HCT116 (cell line): ENCODE measurements around the gene MUCL1. TPM values are rescaled to one million over a fixed set of nuclear protein-coding genes. Genes with fewer than 3 reads are reported as not detected.

ENCODE experiments used
- ATAC-seq: fragments of 200-7000 bp; cut with Tn5 transposase; 2 replicates; pipeline ENCODE4 v1.9.1; 2020; ENCODE audit warnings: mild to moderate bottlenecking, moderate library complexity
- BruUV-seq: library from RNA; stranded (reverse); fragments of 400-500 nt; replicated peaks from 2 replicates; lab custom pipeline; 2021; lab: Mats Ljungman, UMichigan
- CTCF ChIA-PET: fragments of 300-600 bp; sonication (Branson Sonifier 250); formaldehyde crosslinking; loops from one replicate; lab custom pipeline; 2021; ENCODE audit warnings: antibody characterized with exemption; lab: Charles Lee
- POLR2A ChIA-PET: fragments of 300-600, 350-600 bp; sonication (Branson Sonifier 250); formaldehyde crosslinking; loops from one replicate; lab custom pipeline; 2021; ENCODE audit warnings: antibody characterized with exemption; lab: Charles Lee
- RAD21 ChIA-PET, 2 experiments: fragments of 300-600 bp; sonication (Branson Sonifier 250); formaldehyde crosslinking; loops; one replicate each; lab custom pipeline; 2023; ENCODE audit warnings: low total read pairs in 2 of 2; ENCODE audit not compliant: uncharacterized antibody in 2 of 2, unreplicated experiment in 2 of 2, low non-redundant PET in 1 of 2; lab: Charles Lee
- DNase-seq: peaks from one replicate; pipeline ENCODE4 v3.0.0-alpha.2; 2010; ENCODE audit warnings: low read depth, low spot score
- H2AFZ ChIP-seq: fragments of 200-600 bp; shearing (Covaris generic), sonication (generic); 2 replicates; pipeline ENCODE4 v1.6.1; 2017; ENCODE audit warnings: low read depth, mixed run types, mixed read lengths, antibody characterized with exemption, low read length; ENCODE audit not compliant: poor library complexity, severe bottlenecking
- H3K27ac ChIP-seq: 2 replicates; pipeline ENCODE4 v1.5.1; 2012; ENCODE audit warnings: low read depth, low read length
- H3K27me3 ChIP-seq: fragments of 200-600 bp; sonication (generic); 2 replicates; pipeline ENCODE4 v1.6.1; 2016; ENCODE audit warnings: mixed run types, low read length, mixed read lengths; ENCODE audit not compliant: insufficient read depth
- H3K36me3 ChIP-seq, 2 experiments: fragments of 200-500 bp in 1 of 2; fragments of 200-600 bp in 1 of 2; sonication (Bioruptor generic) in 1 of 2; sonication (generic) in 1 of 2; 2 replicates each; pipeline versions ENCODE4 v1.5.1 to v1.6.1; 2014 to 2016; ENCODE audit warnings: low read length in 2 of 2, inconsistent platforms in 1 of 2, mixed read lengths in 1 of 2, mixed run types in 1 of 2; ENCODE audit not compliant: insufficient read depth in 2 of 2, control insufficient read depth in 1 of 2
- H3K4me1 ChIP-seq, 2 experiments: fragments of 200-600 bp in 1 of 2; sonication (generic) in 1 of 2; 2 replicates each; pipeline versions ENCODE4 v1.5.1 to v1.6.1; 2012 to 2017; ENCODE audit warnings: low read length in 2 of 2, inconsistent platforms in 1 of 2, mild to moderate bottlenecking in 1 of 2, mixed read lengths in 1 of 2, mixed run types in 1 of 2, moderate library complexity in 1 of 2; ENCODE audit not compliant: insufficient read depth in 2 of 2, control insufficient read depth in 1 of 2
- H3K4me2 ChIP-seq: fragments of 200-600 bp; sonication (generic); 2 replicates; pipeline ENCODE4 v1.6.1; 2017; ENCODE audit warnings: mixed run types, low read length, mixed read lengths
- H3K4me3 ChIP-seq, 2 experiments: fragments of 200-600 bp in 1 of 2; sonication (generic) in 1 of 2; replicated peaks in 1 of 2; 2 replicates each; pipeline ENCODE4 v1.5.1; 2011 to 2016; ENCODE audit warnings: low read length in 2 of 2, control low read depth in 1 of 2, low read depth in 1 of 2, mild to moderate bottlenecking in 1 of 2, mixed read lengths in 1 of 2, mixed run types in 1 of 2
- H3K79me2 ChIP-seq: fragments of 200-600 bp; sonication (generic); 2 replicates; pipeline ENCODE4 v1.6.1; 2017; ENCODE audit warnings: mild to moderate bottlenecking, mixed run types, low read length, moderate library complexity, mixed read lengths; ENCODE audit not compliant: insufficient read depth
- H3K9ac ChIP-seq: fragments of 200-600 bp; sonication (generic); 2 replicates; pipeline ENCODE4 v1.6.1; 2016; ENCODE audit warnings: low read length, mixed read lengths
- H3K9me2 ChIP-seq: fragments of 200-600 bp; sonication (generic), shearing (Covaris generic); 2 replicates; pipeline ENCODE4 v1.6.1; 2017; ENCODE audit warnings: mixed run types, mild to moderate bottlenecking, moderate library complexity; ENCODE audit not compliant: insufficient read depth
- H3K9me3 ChIP-seq, 2 experiments: fragments of 200-500 bp in 1 of 2; fragments of 200-600 bp in 1 of 2; sonication (Bioruptor generic) in 1 of 2; sonication (generic) in 1 of 2; 2 replicates each; pipeline ENCODE4 v1.6.1; 2014 to 2017; ENCODE audit warnings: low read length in 2 of 2, mixed read lengths in 2 of 2, inconsistent platforms in 1 of 2, low read depth in 1 of 2, mild to moderate bottlenecking in 1 of 2, mixed run types in 1 of 2, moderate library complexity in 1 of 2; ENCODE audit not compliant: control insufficient read depth in 1 of 2, insufficient read depth in 1 of 2
- H4K20me1 ChIP-seq: fragments of 200-600 bp; sonication (generic), shearing (Covaris generic); 2 replicates; pipeline ENCODE4 v1.6.1; 2017; ENCODE audit warnings: mixed run types, mild to moderate bottlenecking, moderate library complexity; ENCODE audit not compliant: insufficient read depth
- CBX3 ChIP-seq: IDR thresholded peaks from 2 replicates; pipeline ENCODE4 v1.6.1; 2012; ENCODE audit warnings: low read depth
- CEBPB ChIP-seq: IDR thresholded peaks from 2 replicates; pipeline ENCODE4 v1.6.1; 2012; ENCODE audit warnings: low read depth
- EGR1 ChIP-seq: IDR thresholded peaks from 2 replicates; pipeline ENCODE4 v1.6.1; 2012; ENCODE audit warnings: low read depth
- ELF1 ChIP-seq: IDR thresholded peaks from 2 replicates; pipeline ENCODE4 v1.6.1; 2012; ENCODE audit warnings: low read depth, borderline replicate concordance
- EZH2 ChIP-seq: fragments of 200-600 bp; sonication (generic); IDR thresholded peaks from 2 replicates; pipeline ENCODE4 v1.6.1; 2017; ENCODE audit warnings: antibody characterized with exemption, mixed run types
- EZH2phosphoT487 ChIP-seq: fragments of 200-600 bp; IDR thresholded peaks from 2 replicates; pipeline ENCODE4 v1.6.1; 2018; ENCODE audit warnings: antibody characterized with exemption, borderline replicate concordance
- FOSL1 ChIP-seq: IDR thresholded peaks from 2 replicates; pipeline ENCODE4 v1.6.1; 2012; ENCODE audit warnings: low read depth
- JUND ChIP-seq: IDR thresholded peaks from 2 replicates; pipeline ENCODE4 v1.6.1; 2012
- POLR2A ChIP-seq: IDR thresholded peaks from 2 replicates; pipeline ENCODE4 v1.7.0; 2011; ENCODE audit warnings: borderline replicate concordance; ENCODE audit not compliant: insufficient read depth, insufficient read length; ENCODE audit errors: extremely low read depth
- RAD21 ChIP-seq: IDR thresholded peaks from 2 replicates; pipeline ENCODE4 v1.6.1; 2012; ENCODE audit warnings: low read depth, mild to moderate bottlenecking
- SIN3A ChIP-seq: IDR thresholded peaks from 2 replicates; pipeline ENCODE4 v1.6.1; 2012; ENCODE audit warnings: low read depth
- SP1 ChIP-seq: IDR thresholded peaks from 2 replicates; pipeline ENCODE4 v1.6.1; 2012; ENCODE audit warnings: low read depth
- SRF ChIP-seq: IDR thresholded peaks from 2 replicates; pipeline ENCODE4 v1.6.1; 2012; ENCODE audit warnings: low read depth
- YY1 ChIP-seq: IDR thresholded peaks from 2 replicates; pipeline ENCODE4 v1.6.1; 2011; ENCODE audit warnings: low read length, low read depth, moderate library complexity, mild to moderate bottlenecking; ENCODE audit not compliant: insufficient replicate concordance; ENCODE audit errors: extremely low read depth
- ZFX ChIP-seq: fragments of 450-650 bp; IDR thresholded peaks from 2 replicates; pipeline ENCODE4 v1.6.1; 2017
- intact Hi-C: fragments of 100-400 bp; cut with micrococcal nuclease; formaldehyde crosslinking; loops from 2 replicates; pipeline ENCODE4 v1.10.0; 2022
- total RNA-seq: library from RNA; stranded (reverse); gene quantifications from one replicate; pipeline ENCODE4 v1.2.1, GENCODE V29; 2021; ENCODE audit not compliant: unreplicated experiment
- TF ChIP-seq, protein P1 (sequence below): IDR thresholded peaks from 2 replicates; pipeline ENCODE4 v1.6.1; 2012
- TF ChIP-seq, protein P2 (sequence below): IDR thresholded peaks from 2 replicates; pipeline ENCODE4 v1.6.1; 2012; ENCODE audit warnings: low read depth
- TF ChIP-seq, protein P3 (sequence below): IDR thresholded peaks from 2 replicates; pipeline ENCODE4 v1.6.1; 2011; ENCODE audit warnings: mild to moderate bottlenecking, low read length, moderate library complexity; ENCODE audit not compliant: insufficient replicate concordance; ENCODE audit errors: extremely low read depth
- TF ChIP-seq, protein P4 (sequence below), 3 experiments: fragments of 200-600 bp in 1 of 3; sonication (generic) in 1 of 3; IDR thresholded peaks in 2 of 3; conservative IDR thresholded peaks in 1 of 3; 2 replicates each; pipeline ENCODE4 v1.5.1; 2012 to 2017; ENCODE audit warnings: low read depth in 2 of 3, low read length in 2 of 3, antibody characterized with exemption in 1 of 3, borderline replicate concordance in 1 of 3, control low read depth in 1 of 3, mild to moderate bottlenecking in 1 of 3, mixed read lengths in 1 of 3, mixed run types in 1 of 3, moderate library complexity in 1 of 3; ENCODE audit not compliant: insufficient read depth in 1 of 3
- TF ChIP-seq, protein P5 (sequence below): IDR thresholded peaks from 2 replicates; pipeline ENCODE4 v1.6.1; 2012

MUCL1 gene
- total RNA-seq, 1 experiment from 2014 or later = not detected

DNA sequence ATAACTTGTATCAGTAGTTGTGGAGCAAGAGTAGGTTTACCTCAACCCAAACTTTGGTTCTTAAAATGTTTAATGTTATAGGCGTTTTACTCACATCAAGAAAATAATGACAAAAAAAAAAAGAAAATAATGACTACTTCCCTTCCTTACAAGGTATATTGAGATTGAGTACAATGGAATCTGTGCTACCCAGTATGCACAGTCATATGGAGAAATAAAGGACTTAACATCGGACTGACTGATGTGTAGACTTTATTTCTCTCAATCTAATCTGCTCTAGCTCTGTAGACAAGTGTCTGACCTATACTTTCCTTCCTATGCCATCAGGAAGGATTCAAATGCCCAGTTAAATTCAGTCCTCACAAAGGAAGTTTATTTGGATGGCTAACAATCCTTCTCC, 14.4 kb downstream of the MUCL1 start:
- BruUV-seq = no TSS peak
- CTCF ChIA-PET = no interaction called here

More for the DNA sequence above, 14.4 kb downstream of the MUCL1 start:
- Histone ChIP-seq H3K4me3 (no peak overlapping the region), H3K27ac (no peak overlapping the region), H2AFZ (no peak overlapping the region), H3K4me1 (no peaks in the 10 kb centered on the region), H3K27me3 (peaks cover 51% of the 10 kb centered on the region), H3K9ac (no peak overlapping the region), H3K4me2 (no peak overlapping the region), H3K9me2 (no peaks in the 10 kb centered on the region), H3K36me3 (no peaks in the 10 kb centered on the region), H4K20me1 (no peaks in the 10 kb centered on the region), H3K9me3 (no peaks in the 10 kb centered on the region), H3K79me2 (no peaks in the 10 kb centered on the region)
- ATAC-seq = no peak
- ChIA-PET POLR2A (no interaction called here), RAD21 (no interaction called here)
- DNase-seq = no peak
- intact Hi-C loops = no loop called here
- TF ChIP-seq CEBPB (no peak), SIN3A (no peak), CBX3 (no peak), YY1 (no peak), SP1 (no peak), POLR2A (no peak), ZFX (no peak), JUND (no peak), RAD21 (no peak), EZH2phosphoT487 (no peak), ELF1 (no peak), EGR1 (no peak), EZH2 (no peak), FOSL1 (no peak), SRF (no peak)
- TF ChIP-seq, protein P1, sequence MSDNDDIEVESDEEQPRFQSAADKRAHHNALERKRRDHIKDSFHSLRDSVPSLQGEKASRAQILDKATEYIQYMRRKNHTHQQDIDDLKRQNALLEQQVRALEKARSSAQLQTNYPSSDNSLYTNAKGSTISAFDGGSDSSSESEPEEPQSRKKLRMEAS = no peak
- TF ChIP-seq, protein P2, sequence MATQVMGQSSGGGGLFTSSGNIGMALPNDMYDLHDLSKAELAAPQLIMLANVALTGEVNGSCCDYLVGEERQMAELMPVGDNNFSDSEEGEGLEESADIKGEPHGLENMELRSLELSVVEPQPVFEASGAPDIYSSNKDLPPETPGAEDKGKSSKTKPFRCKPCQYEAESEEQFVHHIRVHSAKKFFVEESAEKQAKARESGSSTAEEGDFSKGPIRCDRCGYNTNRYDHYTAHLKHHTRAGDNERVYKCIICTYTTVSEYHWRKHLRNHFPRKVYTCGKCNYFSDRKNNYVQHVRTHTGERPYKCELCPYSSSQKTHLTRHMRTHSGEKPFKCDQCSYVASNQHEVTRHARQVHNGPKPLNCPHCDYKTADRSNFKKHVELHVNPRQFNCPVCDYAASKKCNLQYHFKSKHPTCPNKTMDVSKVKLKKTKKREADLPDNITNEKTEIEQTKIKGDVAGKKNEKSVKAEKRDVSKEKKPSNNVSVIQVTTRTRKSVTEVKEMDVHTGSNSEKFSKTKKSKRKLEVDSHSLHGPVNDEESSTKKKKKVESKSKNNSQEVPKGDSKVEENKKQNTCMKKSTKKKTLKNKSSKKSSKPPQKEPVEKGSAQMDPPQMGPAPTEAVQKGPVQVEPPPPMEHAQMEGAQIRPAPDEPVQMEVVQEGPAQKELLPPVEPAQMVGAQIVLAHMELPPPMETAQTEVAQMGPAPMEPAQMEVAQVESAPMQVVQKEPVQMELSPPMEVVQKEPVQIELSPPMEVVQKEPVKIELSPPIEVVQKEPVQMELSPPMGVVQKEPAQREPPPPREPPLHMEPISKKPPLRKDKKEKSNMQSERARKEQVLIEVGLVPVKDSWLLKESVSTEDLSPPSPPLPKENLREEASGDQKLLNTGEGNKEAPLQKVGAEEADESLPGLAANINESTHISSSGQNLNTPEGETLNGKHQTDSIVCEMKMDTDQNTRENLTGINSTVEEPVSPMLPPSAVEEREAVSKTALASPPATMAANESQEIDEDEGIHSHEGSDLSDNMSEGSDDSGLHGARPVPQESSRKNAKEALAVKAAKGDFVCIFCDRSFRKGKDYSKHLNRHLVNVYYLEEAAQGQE = no peak
- TF ChIP-seq, protein P3, sequence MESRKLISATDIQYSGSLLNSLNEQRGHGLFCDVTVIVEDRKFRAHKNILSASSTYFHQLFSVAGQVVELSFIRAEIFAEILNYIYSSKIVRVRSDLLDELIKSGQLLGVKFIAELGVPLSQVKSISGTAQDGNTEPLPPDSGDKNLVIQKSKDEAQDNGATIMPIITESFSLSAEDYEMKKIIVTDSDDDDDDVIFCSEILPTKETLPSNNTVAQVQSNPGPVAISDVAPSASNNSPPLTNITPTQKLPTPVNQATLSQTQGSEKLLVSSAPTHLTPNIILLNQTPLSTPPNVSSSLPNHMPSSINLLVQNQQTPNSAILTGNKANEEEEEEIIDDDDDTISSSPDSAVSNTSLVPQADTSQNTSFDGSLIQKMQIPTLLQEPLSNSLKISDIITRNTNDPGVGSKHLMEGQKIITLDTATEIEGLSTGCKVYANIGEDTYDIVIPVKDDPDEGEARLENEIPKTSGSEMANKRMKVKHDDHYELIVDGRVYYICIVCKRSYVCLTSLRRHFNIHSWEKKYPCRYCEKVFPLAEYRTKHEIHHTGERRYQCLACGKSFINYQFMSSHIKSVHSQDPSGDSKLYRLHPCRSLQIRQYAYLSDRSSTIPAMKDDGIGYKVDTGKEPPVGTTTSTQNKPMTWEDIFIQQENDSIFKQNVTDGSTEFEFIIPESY = no peak
- TF ChIP-seq, protein P4, sequence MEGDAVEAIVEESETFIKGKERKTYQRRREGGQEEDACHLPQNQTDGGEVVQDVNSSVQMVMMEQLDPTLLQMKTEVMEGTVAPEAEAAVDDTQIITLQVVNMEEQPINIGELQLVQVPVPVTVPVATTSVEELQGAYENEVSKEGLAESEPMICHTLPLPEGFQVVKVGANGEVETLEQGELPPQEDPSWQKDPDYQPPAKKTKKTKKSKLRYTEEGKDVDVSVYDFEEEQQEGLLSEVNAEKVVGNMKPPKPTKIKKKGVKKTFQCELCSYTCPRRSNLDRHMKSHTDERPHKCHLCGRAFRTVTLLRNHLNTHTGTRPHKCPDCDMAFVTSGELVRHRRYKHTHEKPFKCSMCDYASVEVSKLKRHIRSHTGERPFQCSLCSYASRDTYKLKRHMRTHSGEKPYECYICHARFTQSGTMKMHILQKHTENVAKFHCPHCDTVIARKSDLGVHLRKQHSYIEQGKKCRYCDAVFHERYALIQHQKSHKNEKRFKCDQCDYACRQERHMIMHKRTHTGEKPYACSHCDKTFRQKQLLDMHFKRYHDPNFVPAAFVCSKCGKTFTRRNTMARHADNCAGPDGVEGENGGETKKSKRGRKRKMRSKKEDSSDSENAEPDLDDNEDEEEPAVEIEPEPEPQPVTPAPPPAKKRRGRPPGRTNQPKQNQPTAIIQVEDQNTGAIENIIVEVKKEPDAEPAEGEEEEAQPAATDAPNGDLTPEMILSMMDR (IDR thresholded peaks at IDR 0.05 in 2 of 3, conservative IDR thresholded peaks at IDR 0.05 in 1 of 3; ENCODE audit: borderline replicate concordance in 1 of 3, insufficient read depth in 1 of 3, low read depth in 2 of 3, low read length in 2 of 3) = no peak
- TF ChIP-seq, protein P5, sequence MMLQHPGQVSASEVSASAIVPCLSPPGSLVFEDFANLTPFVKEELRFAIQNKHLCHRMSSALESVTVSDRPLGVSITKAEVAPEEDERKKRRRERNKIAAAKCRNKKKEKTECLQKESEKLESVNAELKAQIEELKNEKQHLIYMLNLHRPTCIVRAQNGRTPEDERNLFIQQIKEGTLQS = no peak
